ENCODE data around the gene PTPRT.

The PTPRT gene

DNA sequence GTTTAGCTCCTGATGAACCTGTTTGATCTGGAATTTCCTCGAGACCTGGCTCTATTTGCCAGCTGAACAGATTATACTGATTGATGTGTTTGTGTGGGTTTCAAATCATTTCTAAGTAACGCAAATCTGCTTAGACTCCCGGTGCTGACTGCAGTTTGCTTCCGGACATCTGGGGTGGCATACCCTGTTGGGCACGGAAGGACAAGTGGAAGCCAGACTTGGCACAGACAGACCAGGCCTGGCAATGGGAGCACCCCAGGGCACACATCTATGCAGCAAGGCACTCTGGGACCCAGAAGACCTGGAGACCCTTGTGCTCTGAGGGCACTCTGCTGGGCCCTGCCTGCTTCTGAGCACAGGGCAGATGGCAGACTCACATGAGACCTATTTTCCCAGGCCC is 1137.8 kb downstream of the PTPRT start:
- Histone ChIP-seq H3K27me3 (replicated peaks; ENCODE audit: control insufficient read depth, insufficient read depth, low read length) (peaks cover 4% of the 10 kb centered on the region), H3K9me3 (ENCODE audit: control insufficient read depth, low read length) (no peaks in the 10 kb centered on the region), H3K9ac (ENCODE audit: low read length) (no peak overlapping the region), H3K36me3 (ENCODE audit: control insufficient read depth, insufficient read depth, low read length, severe bottlenecking) (no peaks in the 10 kb centered on the region), H3K4me1 (ENCODE audit: control insufficient read depth, insufficient read depth, low read length) (no peaks in the 10 kb centered on the region), H3K4me3 (ENCODE audit: low read length) (no peak overlapping the region)
- no peak for DNase-seq (ENCODE audit: low read depth)

GRCh38 chr20:42046371-42047085 is 1143.2 kb downstream of the PTPRT start:
- H3K4me3 ChIP-seq (ENCODE audit: low read length): no peak overlapping the region
- no peaks in the 10 kb centered on the region for H3K4me1 ChIP-seq (ENCODE audit: control insufficient read depth, insufficient read depth, low read length)
- no peaks in the 10 kb centered on the region for H3K36me3 ChIP-seq (ENCODE audit: control insufficient read depth, insufficient read depth, low read length, severe bottlenecking)
- no peaks in the 10 kb centered on the region for H3K27me3 ChIP-seq (replicated peaks; ENCODE audit: control insufficient read depth, insufficient read depth, low read length)
- no peak for DNase-seq (ENCODE audit: low read depth)
- H3K9me3 ChIP-seq (ENCODE audit: control insufficient read depth, low read length): no peaks in the 10 kb centered on the region
- H3K9ac ChIP-seq (ENCODE audit: low read length): no peak overlapping the region

DNA sequence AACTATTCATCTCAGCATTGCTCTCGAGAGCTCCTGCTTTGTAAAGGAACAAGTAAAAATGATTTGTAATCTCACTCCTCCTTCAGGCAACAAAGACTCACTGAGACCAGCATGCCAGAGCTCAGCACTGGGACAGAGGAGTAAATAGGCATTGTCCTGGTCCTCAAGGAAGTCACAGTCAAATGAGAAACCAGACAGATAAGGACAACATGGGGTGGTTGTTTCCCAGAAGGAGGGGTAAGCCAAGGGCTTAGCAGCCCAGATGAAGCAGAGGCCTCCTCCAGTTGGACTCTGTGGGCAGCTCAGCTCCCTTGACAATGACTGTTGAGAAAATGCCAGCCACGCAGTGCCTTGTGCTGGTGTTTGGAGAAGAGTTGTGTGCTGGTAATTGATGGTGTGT is 1145.8 kb downstream of the PTPRT start:
- Histone ChIP-seq H3K9me3 (ENCODE audit: control insufficient read depth, low read length) (no peaks in the 10 kb centered on the region), H3K36me3 (ENCODE audit: control insufficient read depth, insufficient read depth, low read length, severe bottlenecking) (no peaks in the 10 kb centered on the region), H3K4me3 (ENCODE audit: low read length) (no peak overlapping the region), H3K9ac (ENCODE audit: low read length) (no peak overlapping the region), H3K27me3 (replicated peaks; ENCODE audit: control insufficient read depth, insufficient read depth, low read length) (no peaks in the 10 kb centered on the region), H3K4me1 (ENCODE audit: control insufficient read depth, insufficient read depth, low read length) (no peaks in the 10 kb centered on the region)
- DNase-seq (ENCODE audit: low read depth): no peak

DNA sequence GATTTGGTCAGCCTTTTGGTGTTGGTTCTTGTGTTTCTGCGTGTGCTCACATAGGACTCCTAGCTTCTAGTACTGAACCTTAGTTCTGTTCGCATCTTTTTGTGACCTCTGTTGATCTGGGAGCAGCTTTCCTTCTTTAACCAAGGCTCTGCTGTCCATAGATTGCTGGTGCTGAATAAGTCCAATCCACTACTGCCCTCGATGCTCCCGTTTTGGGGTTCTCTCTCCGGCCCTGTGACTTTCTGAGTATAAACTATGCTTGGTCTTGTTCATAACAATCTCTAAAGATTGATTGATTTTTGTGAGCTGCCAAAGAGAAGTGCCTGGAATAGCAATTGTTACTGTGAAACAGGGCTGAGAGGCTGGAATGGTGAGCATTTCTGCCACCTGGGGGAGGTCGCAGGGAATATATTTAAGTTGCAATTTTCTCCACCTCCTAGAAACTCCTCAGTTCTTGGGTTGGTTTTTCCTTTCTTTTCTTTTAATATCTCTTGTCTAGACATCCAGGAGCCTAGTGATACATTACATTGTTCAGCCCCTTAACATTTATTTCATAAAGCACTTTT is 1148.6 kb downstream of the PTPRT start:
- no peak for DNase-seq (ENCODE audit: low read depth)

GRCh38 chr20:42027746-42028268 is 1161.9 kb downstream of the PTPRT start:
- no peaks in the 10 kb centered on the region for H3K9me3 ChIP-seq (ENCODE audit: control insufficient read depth, low read length)
- H3K4me3 ChIP-seq (ENCODE audit: low read length): no peak overlapping the region
- H3K27me3 ChIP-seq (replicated peaks; ENCODE audit: control insufficient read depth, insufficient read depth, low read length): no peaks in the 10 kb centered on the region
- H3K4me1 ChIP-seq (ENCODE audit: control insufficient read depth, insufficient read depth, low read length): no peaks in the 10 kb centered on the region
- no peaks in the 10 kb centered on the region for H3K36me3 ChIP-seq (ENCODE audit: control insufficient read depth, insufficient read depth, low read length, severe bottlenecking)
- no peak overlapping the region for H3K9ac ChIP-seq (ENCODE audit: low read length)
- DNase-seq (ENCODE audit: low read depth): no peak

More for the DNA sequence above, 1148.6 kb downstream of the PTPRT start:
- peaks cover 3% of the 10 kb centered on the region for H3K9me3 ChIP-seq (ENCODE audit: control insufficient read depth, low read length)
- H3K9ac ChIP-seq (ENCODE audit: low read length): no peak overlapping the region
- no peaks in the 10 kb centered on the region for H3K4me1 ChIP-seq (ENCODE audit: control insufficient read depth, insufficient read depth, low read length)
- no peaks in the 10 kb centered on the region for H3K36me3 ChIP-seq (ENCODE audit: control insufficient read depth, insufficient read depth, low read length, severe bottlenecking)
- peaks cover 7% of the 10 kb centered on the region for H3K27me3 ChIP-seq (replicated peaks; ENCODE audit: control insufficient read depth, insufficient read depth, low read length)
- no peak overlapping the region for H3K4me3 ChIP-seq (ENCODE audit: low read length)

DNA sequence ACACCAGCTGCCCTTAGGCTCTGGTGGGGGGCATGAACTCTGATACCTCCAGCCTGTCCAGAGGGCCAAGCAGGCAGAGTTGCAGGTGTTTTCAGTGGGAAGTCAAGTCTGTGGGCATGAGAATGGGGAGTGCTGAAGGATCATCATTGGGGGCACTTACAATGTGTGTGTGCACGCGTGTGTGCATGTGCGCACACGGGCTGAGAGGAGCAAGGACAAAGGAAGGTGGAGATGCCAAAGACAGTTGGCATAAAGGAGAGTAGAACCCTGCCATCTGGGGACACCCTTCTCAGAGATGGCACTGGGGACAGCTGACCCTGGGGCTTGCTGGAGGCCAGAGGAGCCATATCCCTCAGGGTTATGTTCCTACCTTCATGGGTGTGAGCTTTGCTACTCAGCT is 1163.1 kb downstream of the PTPRT start:
- H3K27me3 ChIP-seq (replicated peaks; ENCODE audit: control insufficient read depth, insufficient read depth, low read length): no peaks in the 10 kb centered on the region
- no peak overlapping the region for H3K4me3 ChIP-seq (ENCODE audit: low read length)
- no peaks in the 10 kb centered on the region for H3K9me3 ChIP-seq (ENCODE audit: control insufficient read depth, low read length)
- H3K9ac ChIP-seq (ENCODE audit: low read length): no peak overlapping the region
- no peak for DNase-seq (ENCODE audit: low read depth)
- no peaks in the 10 kb centered on the region for H3K4me1 ChIP-seq (ENCODE audit: control insufficient read depth, insufficient read depth, low read length)
- H3K36me3 ChIP-seq (ENCODE audit: control insufficient read depth, insufficient read depth, low read length, severe bottlenecking): no peaks in the 10 kb centered on the region

GRCh38 chr20:42024653-42025052 is 1165.1 kb downstream of the PTPRT start:
- Histone ChIP-seq H3K36me3 (ENCODE audit: control insufficient read depth, insufficient read depth, low read length, severe bottlenecking) (no peaks in the 10 kb centered on the region), H3K9ac (ENCODE audit: low read length) (no peak overlapping the region), H3K4me1 (ENCODE audit: control insufficient read depth, insufficient read depth, low read length) (no peaks in the 10 kb centered on the region), H3K27me3 (replicated peaks; ENCODE audit: control insufficient read depth, insufficient read depth, low read length) (no peaks in the 10 kb centered on the region), H3K9me3 (ENCODE audit: control insufficient read depth, low read length) (no peaks in the 10 kb centered on the region), H3K4me3 (ENCODE audit: low read length) (no peak overlapping the region)
- DNase-seq (ENCODE audit: low read depth): no peak

Data from adipocyte (in vitro differentiated cells).